NT2/D1 (cell line): Measurements from ENCODE around the gene FAHD1.

ENCODE experiments used
- DNase-seq: peaks from one replicate; pipeline ENCODE4 v3.0.0-alpha.2; 2011; ENCODE audit warnings: low read depth, low spot score
- H3K27me3 ChIP-seq: 2 replicates; pipeline ENCODE4 v1.6.0; 2011; ENCODE audit warnings: mild to moderate bottlenecking; ENCODE audit not compliant: insufficient read length, insufficient read depth
- H3K36me3 ChIP-seq: 2 replicates; pipeline ENCODE4 v1.6.1; 2011; ENCODE audit warnings: mild to moderate bottlenecking, low read length, mixed read lengths; ENCODE audit not compliant: insufficient read depth, insufficient read length
- H3K4me1 ChIP-seq: 2 replicates; pipeline ENCODE4 v1.5.1; 2011; ENCODE audit not compliant: insufficient read depth, insufficient read length
- H3K4me3 ChIP-seq: 2 replicates; pipeline ENCODE4 v1.5.1; 2011; ENCODE audit warnings: low read depth; ENCODE audit not compliant: insufficient read length
- H3K9ac ChIP-seq: 2 replicates; pipeline ENCODE4 v1.6.0; 2011; ENCODE audit warnings: low read depth; ENCODE audit not compliant: insufficient read length
- H3K9me3 ChIP-seq: 2 replicates; pipeline ENCODE4 v1.5.1; 2011; ENCODE audit warnings: mild to moderate bottlenecking, low read length; ENCODE audit not compliant: insufficient read depth
- SUZ12 ChIP-seq: IDR thresholded peaks from 2 replicates; pipeline ENCODE4 v1.6.1; 2011; ENCODE audit not compliant: insufficient read length, insufficient read depth; ENCODE audit errors: extremely low read depth
- YY1 ChIP-seq: IDR thresholded peaks from 2 replicates; pipeline ENCODE4 v1.6.1; 2011; ENCODE audit not compliant: insufficient read length, insufficient read depth
- ZNF274 ChIP-seq: IDR thresholded peaks from 2 replicates; pipeline ENCODE4 v1.6.1; 2011; ENCODE audit warnings: mild to moderate bottlenecking, low read depth, low read length

Gene FAHD1

GRCh38 chr16:1818873-1819525 is 8.0 kb upstream of the FAHD1 start:
- peaks cover 31% of the 10 kb centered on the region for H3K36me3 ChIP-seq

GRCh38 chr16:1819611-1820010 is 7.4 kb upstream of the FAHD1 start:
- TF ChIP-seq SUZ12 (no peak), YY1 (no peak), ZNF274 (no peak)
- Histone ChIP-seq H3K9ac (no peak overlapping the region), H3K4me1 (no peaks in the 10 kb centered on the region), H3K27me3 (peaks cover 4% of the 10 kb centered on the region), H3K4me3 (no peak overlapping the region), H3K36me3 (peaks cover 31% of the 10 kb centered on the region), H3K9me3 (no peaks in the 10 kb centered on the region)
- no peak for DNase-seq

More at GRCh38 chr16:1818873-1819525, 8.0 kb upstream of the FAHD1 start:
- no peak overlapping the region for H3K9ac ChIP-seq
- H3K4me1 ChIP-seq: no peaks in the 10 kb centered on the region
- H3K4me3 ChIP-seq: no peak overlapping the region
- DNase-seq: no peak
- TF ChIP-seq YY1 (no peak), ZNF274 (no peak), SUZ12 (no peak)
- no peaks in the 10 kb centered on the region for H3K27me3 ChIP-seq
- H3K9me3 ChIP-seq: no peaks in the 10 kb centered on the region

GRCh38 chr16:1820096-1820945 is 6.7 kb upstream of the FAHD1 start:
- Histone ChIP-seq H3K4me1 (no peaks in the 10 kb centered on the region), H3K27me3 (peaks cover 7% of the 10 kb centered on the region), H3K9me3 (no peaks in the 10 kb centered on the region), H3K36me3 (peaks cover 30% of the 10 kb centered on the region), H3K4me3 (no peak overlapping the region), H3K9ac (no peak overlapping the region)
- DNase-seq: no peak
- TF ChIP-seq SUZ12: no peak
- no peak for TF ChIP-seq ZNF274
- no peak for TF ChIP-seq YY1

GRCh38 chr16:1820946-1821290 is 6.1 kb upstream of the FAHD1 start:
- Histone ChIP-seq H3K27me3 (peaks cover 12% of the 10 kb centered on the region), H3K9ac (no peak overlapping the region), H3K36me3 (peaks cover 28% of the 10 kb centered on the region), H3K4me3 (no peak overlapping the region), H3K4me1 (no peaks in the 10 kb centered on the region), H3K9me3 (no peaks in the 10 kb centered on the region)
- TF ChIP-seq SUZ12 (no peak), ZNF274 (no peak), YY1 (no peak)
- no peak for DNase-seq

- no peaks in the 10 kb centered on the region for H3K4me1 ChIP-seq
- TF ChIP-seq ZNF274: no peak
- TF ChIP-seq YY1: no peak
- no peak for TF ChIP-seq SUZ12
- no peaks in the 10 kb centered on the region for H3K9me3 ChIP-seq
- H3K36me3 ChIP-seq: peaks cover 21% of the 10 kb centered on the region
- H3K9ac ChIP-seq: no peak overlapping the region
- no peak overlapping the region for H3K4me3 ChIP-seq
- peaks cover 12% of the 10 kb centered on the region for H3K27me3 ChIP-seq
- no peak for DNase-seq
Measured at GRCh38 chr16:1821861-1822611, 5.0 kb upstream of the FAHD1 start.

GRCh38 chr16:1822801-1823200 is 4.2 kb upstream of the FAHD1 start:
- H3K4me1 ChIP-seq: no peaks in the 10 kb centered on the region
- no peak for DNase-seq
- TF ChIP-seq ZNF274: no peak
- no peak for TF ChIP-seq YY1
- TF ChIP-seq SUZ12: no peak
- peaks cover 12% of the 10 kb centered on the region for H3K27me3 ChIP-seq
- H3K4me3 ChIP-seq: no peak overlapping the region
- peaks cover 21% of the 10 kb centered on the region for H3K36me3 ChIP-seq
- H3K9me3 ChIP-seq: no peaks in the 10 kb centered on the region
- H3K9ac ChIP-seq: no peak overlapping the region

GRCh38 chr16:1823821-1824220 is 3.2 kb upstream of the FAHD1 start:
- DNase-seq: no peak
- no peak for TF ChIP-seq ZNF274
- no peak for TF ChIP-seq YY1
- TF ChIP-seq SUZ12: no peak

More at GRCh38 chr16:1823821-1824220, 3.2 kb upstream of the FAHD1 start:
- no peak overlapping the region for H3K4me3 ChIP-seq
- H3K4me1 ChIP-seq: no peaks in the 10 kb centered on the region
- H3K27me3 ChIP-seq: peaks cover 12% of the 10 kb centered on the region
- no peaks in the 10 kb centered on the region for H3K9me3 ChIP-seq
- peaks cover 22% of the 10 kb centered on the region for H3K36me3 ChIP-seq
- no peak overlapping the region for H3K9ac ChIP-seq
